Esophagus (tissue), 2 donors: ENCODE data around the gene LRMDA. TPM values are rescaled to one million over a fixed set of nuclear protein-coding genes. Genes with fewer than 3 reads are reported as not detected.
A peak's percentile ranks its signal among the peaks of the same experiment; 100 is the strongest.
"Not testable (repeated sequence)": the region's sequence is repeated elsewhere in the genome, so short reads cannot be mapped to it uniquely, and the experiment has no call there.

Experiments used
- H3K27ac ChIP-seq, 2 donors: one replicate each; pipeline ENCODE4 v1.5.1; 2013; ENCODE audit warnings: low read depth in 2 of 2, mild to moderate bottlenecking in 2 of 2, inconsistent platforms in 1 of 2, low read length in 1 of 2, moderate library complexity in 1 of 2
- H3K27me3 ChIP-seq, 2 donors: one replicate each; pipeline ENCODE4 v1.6.1; 2013; ENCODE audit warnings: low read length in 2 of 2, control low read depth in 1 of 2, mild to moderate bottlenecking in 1 of 2; ENCODE audit not compliant: insufficient read depth in 2 of 2, control insufficient read depth in 1 of 2
- H3K36me3 ChIP-seq, 2 donors: one replicate each; pipeline ENCODE4 v1.6.1; 2013; ENCODE audit warnings: low read length in 1 of 2; ENCODE audit not compliant: control insufficient read depth in 2 of 2, insufficient read depth in 2 of 2
- H3K4me1 ChIP-seq, 2 donors: one replicate each; pipeline ENCODE4 v1.6.1; 2013; ENCODE audit warnings: low read length in 1 of 2; ENCODE audit not compliant: control insufficient read depth in 2 of 2, insufficient read depth in 2 of 2
- H3K4me3 ChIP-seq, 2 donors: one replicate each; pipeline ENCODE4 v1.5.1; 2013; ENCODE audit warnings: low read length in 2 of 2, mild to moderate bottlenecking in 2 of 2, low read depth in 1 of 2, moderate library complexity in 1 of 2
- H3K9me3 ChIP-seq, 2 donors: one replicate each; pipeline ENCODE4 v1.6.1; 2013; ENCODE audit warnings: mild to moderate bottlenecking in 2 of 2, low read depth in 1 of 2, low read length in 1 of 2, moderate library complexity in 1 of 2; ENCODE audit not compliant: control insufficient read depth in 2 of 2, insufficient read depth in 1 of 2
- WGBS, 2 donors: extraction: QIAGEN DNeasy Blood & Tissue Kit; methylation state at CpG; one replicate each; pipeline ENCODE4 v1.1.7; 2013; 5-methylcytosine and 5-hydroxymethylcytosine counted together
- polyA plus RNA-seq, 2 donors: library from polyadenylated mRNA; stranded (reverse); fragments of 200-250 nt; gene quantifications; one replicate each; pipeline ENCODE4 v1.2.3, GENCODE V29; 2013
- donor health status: healthy with polysubstance abuse.
- donor health status: Bipolar disorder and iron deficiency.

LRMDA gene
- polyA plus RNA-seq, 2 donors, result 1.8 to 4.0 TPM

- Histone ChIP-seq H3K9me3 (no peaks in the 10 kb centered on the region), H3K4me1 (peaks cover 0 to 2% of the 10 kb centered on the region in 2 donors), H3K27me3 (no peaks in the 10 kb centered on the region), H3K4me3 (no peak overlapping the region), H3K36me3 (no peaks in the 10 kb centered on the region), H3K27ac (peak overlapping the region in 1 of 2 donors; percentile 21)
- 20 to 33% methylated on average over 2 of the region's 2 CpGs for WGBS, 2 donors
Measured at GRCh38 chr10:75508239-75508813, 76.9 kb downstream of the LRMDA start.

DNA sequence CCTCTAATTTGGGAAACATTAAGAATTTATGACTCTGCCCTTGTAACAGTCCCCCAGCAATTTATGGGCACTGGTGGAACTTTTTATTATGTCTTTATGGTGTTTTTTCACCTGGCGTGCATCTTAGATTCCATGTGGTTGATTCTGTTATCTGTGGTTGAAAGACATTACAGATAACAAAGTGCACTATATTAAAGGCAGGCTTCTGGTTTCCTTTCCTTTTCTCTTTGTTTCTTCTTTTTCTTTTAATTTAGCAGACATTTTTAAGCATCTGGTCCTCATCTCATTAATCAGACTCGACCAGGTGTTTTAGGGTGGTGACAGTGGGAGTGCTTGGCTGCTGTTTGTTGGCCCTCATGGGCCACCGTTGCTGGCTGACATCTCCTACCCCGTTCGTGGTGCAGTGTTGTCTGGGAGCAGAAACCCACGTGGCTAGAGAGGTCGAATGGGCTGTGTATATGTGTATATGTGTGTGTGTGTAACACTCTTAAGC, 77.4 kb downstream of the LRMDA start:
- 26 to 34% methylated on average over 7 of the region's 7 CpGs for WGBS, 2 donors
- Histone ChIP-seq H3K27me3 (no peaks in the 10 kb centered on the region), H3K36me3 (no peaks in the 10 kb centered on the region), H3K4me3 (no peak overlapping the region), H3K27ac (no peak overlapping the region), H3K9me3 (no peaks in the 10 kb centered on the region), H3K4me1 (peaks cover 0 to 2% of the 10 kb centered on the region in 2 donors)

GRCh38 chr10:75509706-75510105, 78.3 kb downstream of the LRMDA start:
- no peaks in the 10 kb centered on the region for H3K9me3 ChIP-seq
- H3K27ac ChIP-seq, result no peak overlapping the region
- WGBS, 2 donors, result 89 to 93% methylated on average over 2 of the region's 2 CpGs
- no peaks in the 10 kb centered on the region for H3K27me3 ChIP-seq
- H3K4me3 ChIP-seq, result no peak overlapping the region
- H3K4me1 ChIP-seq, result peaks cover 0 to 2% of the 10 kb centered on the region in 2 donors
- H3K36me3 ChIP-seq, result no peaks in the 10 kb centered on the region

DNA sequence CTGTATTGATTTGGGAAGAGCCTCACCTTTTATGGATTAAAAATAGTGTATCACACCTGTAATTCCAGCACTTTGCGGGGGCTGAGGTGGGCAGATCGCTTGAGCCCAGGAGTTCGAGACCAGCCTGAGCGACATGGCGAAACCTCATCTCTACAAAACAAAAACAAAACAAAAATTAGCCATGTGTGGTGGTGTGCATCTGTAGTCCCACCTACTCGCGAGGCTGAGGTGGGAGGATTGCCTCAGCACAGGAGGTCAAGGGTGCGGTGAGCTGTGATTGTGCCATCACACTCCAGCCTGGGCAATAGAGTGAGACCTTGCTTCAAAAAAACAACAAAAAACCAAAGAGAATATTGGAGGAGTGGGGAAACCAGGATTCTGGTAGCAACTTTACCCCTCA, 79.6 kb downstream of the LRMDA start:
- WGBS, 2 donors, result 96 to 97% methylated on average over 8 of the region's 8 CpGs
- Histone ChIP-seq H3K36me3 (no peaks in the 10 kb centered on the region), H3K4me3 (no peak overlapping the region), H3K9me3 (no peaks in the 10 kb centered on the region), H3K27me3 (no peaks in the 10 kb centered on the region), H3K4me1 (peaks cover 0 to 2% of the 10 kb centered on the region in 2 donors), H3K27ac (no peak overlapping the region)

DNA sequence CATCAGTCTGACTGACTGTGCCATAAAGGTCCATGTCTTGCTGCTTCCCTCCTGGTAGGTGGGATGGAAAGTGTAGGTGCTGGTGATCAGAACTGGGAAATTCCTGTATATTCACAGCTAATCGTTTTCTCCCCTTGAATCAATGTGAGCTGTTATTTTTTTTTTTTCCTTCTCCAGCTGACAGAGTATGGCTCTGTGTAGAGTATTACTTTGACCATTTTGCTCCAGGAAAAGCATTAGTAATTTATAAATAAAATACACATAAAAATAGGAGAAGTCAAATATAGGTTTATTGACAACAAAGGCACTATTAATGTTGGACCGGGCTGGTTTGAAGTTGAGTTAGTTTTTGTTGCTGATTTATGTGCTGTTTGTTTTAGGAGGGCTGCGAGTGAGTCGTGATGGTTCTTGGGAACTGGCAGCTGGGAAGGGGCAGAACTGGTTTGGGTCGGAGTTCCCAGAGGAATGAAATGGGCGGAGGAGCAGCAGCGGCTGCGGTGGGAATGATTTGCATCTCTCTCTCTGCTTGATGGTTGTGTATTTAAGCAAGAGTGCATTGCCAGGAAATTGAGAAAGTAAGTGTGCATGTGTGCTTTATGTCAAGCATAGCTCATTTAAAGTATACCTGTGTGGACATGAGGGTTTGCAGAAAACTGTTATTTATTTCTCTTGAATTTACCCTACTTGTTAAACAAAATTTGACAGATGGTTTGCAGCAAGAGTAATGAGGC, 80.9 kb downstream of the LRMDA start:
- Histone ChIP-seq H3K9me3 (no peaks in the 10 kb centered on the region), H3K27me3 (no peaks in the 10 kb centered on the region), H3K4me1 (peaks cover 0 to 2% of the 10 kb centered on the region in 2 donors), H3K36me3 (no peaks in the 10 kb centered on the region), H3K4me3 (no peak overlapping the region), H3K27ac (no peak overlapping the region)
- WGBS, 2 donors, result 26 to 32% methylated on average over 8 of the region's 8 CpGs

GRCh38 chr10:75513292-75513885, 82.0 kb downstream of the LRMDA start:
- Histone ChIP-seq H3K4me1 (peaks cover 0 to 2% of the 10 kb centered on the region in 2 donors), H3K36me3 (no peaks in the 10 kb centered on the region), H3K27ac (no peak overlapping the region), H3K27me3 (no peaks in the 10 kb centered on the region), H3K4me3 (no peak overlapping the region), H3K9me3 (no peaks in the 10 kb centered on the region)
- WGBS, 2 donors, result 62 to 63% methylated on average over 8 of the region's 8 CpGs

DNA sequence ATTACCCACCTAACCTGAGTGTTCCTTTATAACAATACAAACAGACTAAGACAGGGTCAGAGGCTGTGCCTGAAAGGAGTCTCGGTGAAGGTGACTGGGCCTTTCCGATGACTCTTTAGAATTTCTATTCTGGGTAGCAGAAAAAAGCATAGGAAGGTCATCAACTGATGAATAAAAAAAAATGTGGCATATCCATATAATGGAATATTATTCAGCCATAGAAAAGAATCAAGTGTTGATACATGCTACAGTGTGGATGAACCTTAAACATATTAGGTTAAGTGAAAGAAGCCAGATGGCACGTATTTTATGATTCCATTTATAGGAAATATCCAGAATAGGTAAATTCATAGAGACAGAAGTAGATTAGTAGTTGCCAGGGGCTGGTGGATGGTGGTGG, 83.4 kb downstream of the LRMDA start:
- H3K9me3 ChIP-seq, result no peaks in the 10 kb centered on the region
- H3K27ac ChIP-seq, result no peak overlapping the region
- H3K27me3 ChIP-seq, result no peaks in the 10 kb centered on the region
- H3K36me3 ChIP-seq, result no peaks in the 10 kb centered on the region
- no peak overlapping the region for H3K4me3 ChIP-seq
- 93 to 95% methylated on average over 3 of the region's 3 CpGs for WGBS, 2 donors
- H3K4me1 ChIP-seq, result no peaks in the 10 kb centered on the region

DNA sequence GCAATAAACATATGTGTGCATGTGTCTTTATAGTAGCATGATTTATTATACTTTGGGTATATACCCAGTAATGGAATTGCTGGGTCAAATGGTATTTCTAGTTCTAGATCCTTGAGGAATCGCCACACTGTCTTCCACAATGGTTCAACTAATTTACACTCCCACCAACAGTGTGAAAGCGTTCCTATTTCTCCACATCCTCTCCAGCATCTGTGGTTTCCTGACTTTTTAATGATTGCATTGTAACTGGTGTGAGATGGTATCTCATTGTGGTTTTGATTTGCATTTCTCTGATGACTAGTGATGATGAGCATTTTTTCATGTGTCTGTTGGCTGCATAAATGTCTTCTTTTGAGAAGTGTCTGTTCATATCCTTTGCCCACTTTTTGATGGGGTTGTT, 84.7 kb downstream of the LRMDA start:
- not testable (repeated sequence) for H3K27ac ChIP-seq, H3K27me3 ChIP-seq, H3K36me3 ChIP-seq, H3K4me3 ChIP-seq, H3K4me1 ChIP-seq, H3K9me3 ChIP-seq
- 82 to 85% methylated on average over 2 of the region's 2 CpGs for WGBS, 2 donors

DNA sequence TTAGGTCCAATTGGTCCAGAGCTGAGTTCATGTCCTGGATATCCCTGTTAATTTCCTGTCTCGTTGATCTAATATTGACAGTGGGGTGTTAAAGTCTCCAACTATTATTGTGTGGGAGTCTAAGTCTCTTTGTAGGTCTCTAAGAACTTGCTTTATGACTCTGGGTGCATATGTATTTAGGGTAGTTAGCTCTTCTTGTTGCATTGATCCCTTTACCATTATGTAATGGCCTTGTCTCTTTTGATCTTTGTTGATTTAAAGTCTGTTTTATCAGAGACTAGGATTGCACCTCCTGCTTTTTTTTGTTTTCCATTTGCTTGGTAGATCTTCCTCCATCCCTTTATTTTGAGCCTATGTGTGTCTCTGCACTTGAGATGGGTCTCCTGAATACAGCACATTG, 87.8 kb downstream of the LRMDA start:
- WGBS, 2 donors, result 86 to 90% methylated on average over 1 of the region's 1 CpG
- not testable (repeated sequence) for H3K27ac ChIP-seq, H3K4me3 ChIP-seq, H3K27me3 ChIP-seq, H3K4me1 ChIP-seq, H3K9me3 ChIP-seq, H3K36me3 ChIP-seq
